RPMI8226 (cell line): Measurements from ENCODE around the gene PFDN4.

Experiments
- DNase-seq: peaks from one replicate; pipeline ENCODE4 v3.0.0-alpha.2; 2015

Gene PFDN4

GRCh38 chr20:54173653-54174456 is 34.0 kb upstream of the PFDN4 start, which contains the start of gene CYP24A1:
TSS of gene CYP24A1 (minus strand) at chr20:54173986. CDS start at chr20:54173579, 407 bp downstream.
- DNase-seq, result peak; percentile 32

GRCh38 chr20:54174457-54175175 is 33.3 kb upstream of the PFDN4 start:
- no peak for DNase-seq

DNA sequence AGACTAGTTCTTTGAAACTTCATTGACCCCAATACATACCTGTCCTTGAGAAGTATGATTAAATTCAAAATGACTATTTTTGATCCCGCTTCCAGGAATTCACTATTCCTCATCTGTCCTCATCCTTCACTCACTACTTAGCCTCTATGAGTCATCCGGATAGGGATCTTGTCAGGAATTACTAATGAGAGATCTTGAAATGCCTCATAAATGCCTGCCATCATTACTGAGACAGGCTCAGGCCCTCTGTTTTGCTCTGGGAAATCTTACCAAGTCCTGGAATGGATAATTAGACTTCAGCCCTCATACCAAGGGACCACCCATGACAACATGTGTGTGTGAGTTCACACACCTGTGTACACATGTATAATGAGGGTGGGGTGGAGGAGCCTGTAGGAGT is 31.3 kb upstream of the PFDN4 start:
- no peak for DNase-seq

GRCh38 chr20:54177378-54177777 is 30.5 kb upstream of the PFDN4 start:
- no peak for DNase-seq

GRCh38 chr20:54178256-54178655 is 29.6 kb upstream of the PFDN4 start:
- no peak for DNase-seq

GRCh38 chr20:54179946-54180345 is 27.9 kb upstream of the PFDN4 start:
- DNase-seq, result peak; percentile 59

DNA sequence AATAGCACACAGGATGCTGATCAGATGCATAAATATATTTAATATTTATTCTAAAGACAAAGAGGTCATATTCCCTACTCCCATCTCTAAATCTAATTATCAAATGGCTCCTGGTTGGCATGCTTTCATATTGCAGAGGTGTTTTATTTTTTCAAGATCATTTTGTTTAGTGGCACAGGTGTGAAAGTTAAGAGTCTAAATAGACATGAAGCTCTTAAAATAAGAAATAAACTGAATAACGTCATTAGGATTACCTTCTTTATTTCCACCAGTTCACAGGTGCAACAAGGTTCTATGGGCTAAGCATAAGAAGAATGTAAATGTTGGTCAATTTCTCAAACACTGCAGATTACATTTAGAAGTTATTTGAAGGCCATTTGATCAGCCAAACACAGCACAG is 27.0 kb upstream of the PFDN4 start:
- no peak for DNase-seq

GRCh38 chr20:54184071-54184470 is 23.8 kb upstream of the PFDN4 start:
- DNase-seq, result no peak

- DNase-seq, result no peak
These were observed 22.8 kb upstream of the PFDN4 start for GRCh38 chr20:54184904-54185626.

- no peak for DNase-seq
These were observed 19.6 kb upstream of the PFDN4 start for GRCh38 chr20:54188132-54188849.

DNA sequence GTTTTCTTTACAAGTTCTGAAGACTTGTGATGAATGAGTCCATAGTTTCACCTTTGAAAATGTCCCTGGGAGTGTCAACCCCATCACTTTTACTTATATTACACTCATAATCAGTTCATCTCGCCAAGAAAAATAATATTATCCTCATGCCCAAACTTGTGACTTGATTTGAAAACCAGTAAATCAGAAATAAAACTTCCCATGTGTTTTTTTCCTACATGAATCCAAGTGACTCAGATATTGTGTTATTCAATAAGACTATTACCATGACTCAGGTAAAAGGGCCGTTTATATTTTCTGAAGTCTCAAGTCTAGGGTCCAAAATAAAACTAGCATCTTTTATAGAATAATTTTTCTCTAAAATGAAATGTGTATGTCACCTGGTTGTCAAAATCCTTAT is 18.3 kb upstream of the PFDN4 start:
- no peak for DNase-seq

GRCh38 chr20:54190217-54190616 is 17.7 kb upstream of the PFDN4 start:
- DNase-seq, result no peak

DNA sequence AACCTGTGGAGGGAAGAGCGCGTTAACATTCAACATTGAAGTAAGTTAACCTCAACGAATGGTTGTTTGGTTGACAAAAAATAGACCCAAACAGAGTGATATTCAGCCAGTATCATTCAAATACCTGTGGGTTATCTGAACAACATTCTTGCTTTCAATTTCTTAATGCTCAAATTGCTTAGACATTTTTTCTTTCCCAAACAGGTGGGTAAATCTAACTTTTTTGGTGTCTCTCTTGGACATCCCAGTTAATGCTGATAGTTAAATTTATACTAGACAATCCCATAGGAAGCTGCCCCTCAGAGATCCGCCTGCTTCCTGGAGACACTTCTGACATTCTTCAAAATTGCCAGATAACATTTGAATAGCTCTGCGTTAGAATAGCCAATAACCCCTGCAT is 14.1 kb upstream of the PFDN4 start:
- DNase-seq, result no peak

GRCh38 chr20:54194724-54195438 is 13.0 kb upstream of the PFDN4 start:
- peak; percentile 33 for DNase-seq

DNA sequence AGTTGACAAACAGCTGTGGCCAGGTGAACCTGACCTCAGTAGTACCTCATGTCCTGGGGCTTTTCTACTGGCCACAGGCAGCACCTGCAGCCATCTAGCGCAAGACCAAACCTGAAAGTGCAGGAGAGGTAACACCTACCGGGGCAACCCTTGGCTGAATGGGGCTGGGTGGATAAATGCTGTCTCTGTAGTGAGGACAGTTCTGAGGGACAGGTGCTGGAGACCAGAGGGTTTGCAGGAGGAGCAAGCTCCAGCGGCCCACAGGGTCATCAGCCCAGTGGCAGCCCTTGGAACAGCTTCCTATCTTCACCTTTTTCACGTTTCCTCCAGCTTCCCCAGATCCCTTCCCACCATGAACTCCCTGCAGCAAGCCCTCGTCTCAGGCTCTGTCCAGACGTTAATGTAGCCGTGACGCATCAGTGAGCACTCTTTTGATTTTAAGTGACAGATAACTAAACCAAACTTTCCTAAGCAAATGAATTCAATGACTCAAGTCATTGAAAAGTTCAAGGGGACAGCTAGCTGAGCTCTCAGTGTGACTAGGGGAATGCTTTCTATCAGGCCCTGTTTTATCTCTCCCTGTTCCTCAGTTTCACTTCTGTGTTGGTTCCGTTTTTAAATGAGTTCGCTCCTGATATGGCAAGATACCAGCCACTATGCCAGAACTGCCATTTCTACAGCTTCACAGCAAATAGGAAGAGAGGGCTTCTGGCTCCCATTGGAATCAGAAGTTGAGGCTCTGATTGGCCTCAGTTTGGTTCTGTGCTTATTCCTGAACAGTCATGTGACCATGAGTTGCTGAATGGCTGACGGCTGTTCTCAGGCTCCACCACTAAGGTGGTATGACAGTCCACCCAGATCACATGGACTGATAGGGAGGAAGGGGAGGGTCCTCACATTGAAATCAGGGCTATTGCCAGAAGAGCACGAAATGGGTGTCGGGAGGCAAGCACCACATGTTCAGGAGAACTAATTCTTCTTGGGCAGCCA is 12.1 kb upstream of the PFDN4 start:
- peak; percentile 40 for DNase-seq

- peak; percentile 34 for DNase-seq
These were observed 10.0 kb upstream of the PFDN4 start for GRCh38 chr20:54197621-54198604.

DNA sequence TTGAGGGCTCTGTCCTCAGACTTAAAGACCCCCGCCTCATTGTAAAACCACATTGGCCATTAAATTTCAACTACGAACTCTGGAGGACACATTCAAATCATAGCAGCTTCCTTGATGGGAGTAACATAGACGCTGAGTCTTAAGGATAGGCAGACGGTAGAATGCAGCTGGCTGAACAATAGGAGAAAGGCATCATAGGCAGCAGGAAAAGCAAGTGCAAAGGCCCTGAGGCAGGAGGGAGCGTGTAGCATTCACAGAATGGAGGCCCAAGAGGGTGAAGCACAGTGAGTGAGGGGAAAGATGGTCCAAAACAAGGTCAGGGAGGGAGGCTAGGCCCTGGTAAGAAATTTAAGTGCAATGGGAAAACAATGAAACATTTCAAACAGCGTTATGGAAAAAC is 8.6 kb upstream of the PFDN4 start:
- DNase-seq, result no peak

GRCh38 chr20:54199721-54200176 is 8.1 kb upstream of the PFDN4 start:
- peak; percentile 69 for DNase-seq

DNA sequence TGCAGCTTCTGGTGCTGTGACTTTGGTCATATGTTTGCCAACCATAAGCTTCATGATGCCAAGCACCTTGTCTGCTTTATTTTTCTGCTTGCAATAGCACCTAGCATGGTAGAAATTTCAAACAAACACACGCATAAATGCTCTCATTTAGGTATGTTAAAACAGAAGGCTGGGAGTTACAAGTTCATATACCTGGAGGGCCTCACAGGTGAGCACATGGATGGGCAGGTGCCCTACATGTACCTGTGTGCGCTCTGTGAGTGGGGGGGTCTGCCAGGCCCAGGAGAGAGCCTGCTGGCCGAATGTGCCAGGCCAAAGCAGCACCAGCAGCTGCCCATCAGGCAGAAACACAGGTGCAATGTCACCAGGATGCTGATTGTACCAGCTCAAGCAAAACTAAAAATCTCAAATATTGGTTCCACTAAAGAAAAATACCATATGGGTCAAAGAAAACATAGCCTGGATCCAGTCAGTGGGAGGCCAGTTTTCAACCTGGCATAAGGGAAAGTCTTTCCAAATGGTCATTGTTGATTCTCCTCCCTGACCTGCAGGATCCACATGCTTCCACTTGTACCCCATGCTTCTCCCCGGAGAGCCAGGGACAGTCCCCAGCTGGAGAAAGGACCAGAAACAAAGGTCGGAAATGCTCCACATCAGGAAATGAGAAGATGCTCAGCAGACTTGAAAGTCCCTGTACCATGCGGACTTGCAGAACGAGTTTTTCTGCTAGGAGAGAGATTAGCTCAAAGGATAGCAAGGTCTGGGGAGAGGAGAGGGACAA is 7.2 kb upstream of the PFDN4 start:
- DNase-seq, result no peak
